Mesothelial cell of epicardium (in vitro differentiated cells): Measurements from ENCODE around the gene TBRG4. TPM values are rescaled to one million over a fixed set of nuclear protein-coding genes. Genes with fewer than 3 reads are reported as not detected.
A peak's percentile ranks its signal among the peaks of the same experiment; 100 is the strongest.

Source experiments
- DNase-seq, 2 experiments: peaks; one replicate each; pipeline ENCODE4 v3.0.0; 2021; ENCODE audit warnings: low spot score in 2 of 2; ENCODE audit not compliant: unreplicated experiment in 2 of 2
- H3K27ac Mint-ChIP-seq: 2 replicates; pipeline ENCODE4 v1.8.0; 2021; ENCODE audit warnings: mixed read lengths
- H3K27me3 Mint-ChIP-seq: 2 replicates; pipeline ENCODE4 v1.8.0; 2021; ENCODE audit warnings: low read depth, mixed read lengths
- H3K36me3 Mint-ChIP-seq: 2 replicates; pipeline ENCODE4 v1.8.0; 2021; ENCODE audit warnings: mixed read lengths
- H3K4me1 Mint-ChIP-seq: 2 replicates; pipeline ENCODE4 v1.8.0; 2021; ENCODE audit warnings: mixed read lengths
- H3K4me3 Mint-ChIP-seq: 2 replicates; pipeline ENCODE4 v1.8.0; 2021; ENCODE audit warnings: mild to moderate bottlenecking, moderate library complexity, mixed read lengths
- H3K9me3 Mint-ChIP-seq: 2 replicates; pipeline ENCODE4 v1.8.0; 2021; ENCODE audit warnings: mixed read lengths
- CTCF ChIP-seq: fragments of 200-600 bp; sonication (generic); IDR thresholded peaks from one replicate; pipeline ENCODE4 v1.5.0; 2021; ENCODE audit warnings: antibody characterized with exemption; ENCODE audit not compliant: unreplicated experiment
- total RNA-seq: library from RNA; stranded (reverse); gene quantifications from 3 replicates; pipeline ENCODE4 v1.2.1, GENCODE V29; 2021

The TBRG4 gene
- total RNA-seq, 1 donor from 2014 or later: 68.1 TPM

GRCh38 chr7:45138433-45139267, 27.2 kb upstream of the TBRG4 start:
- Mint-ChIP-seq H3K9me3 (no peaks in the 10 kb centered on the region), H3K36me3 (no peaks in the 10 kb centered on the region), H3K4me3 (no peak overlapping the region), H3K27ac (no peak overlapping the region), H3K27me3 (peaks cover 13% of the 10 kb centered on the region), H3K4me1 (no peaks in the 10 kb centered on the region)
- TF ChIP-seq CTCF: no peak
- DNase-seq: no peak

- no peaks in the 10 kb centered on the region for H3K36me3 Mint-ChIP-seq
- TF ChIP-seq CTCF: peak; percentile 83
- H3K9me3 Mint-ChIP-seq: no peaks in the 10 kb centered on the region
- H3K27me3 Mint-ChIP-seq: peaks cover 13% of the 10 kb centered on the region
- H3K4me1 Mint-ChIP-seq: no peaks in the 10 kb centered on the region
- no peak overlapping the region for H3K27ac Mint-ChIP-seq
- peak in 1 of 2 experiments; percentile 64 for DNase-seq
- no peak overlapping the region for H3K4me3 Mint-ChIP-seq
These were observed 24.9 kb upstream of the TBRG4 start for GRCh38 chr7:45136106-45137060.

- H3K27me3 Mint-ChIP-seq: peaks cover 12% of the 10 kb centered on the region
- H3K9me3 Mint-ChIP-seq: no peaks in the 10 kb centered on the region
- H3K4me1 Mint-ChIP-seq: no peaks in the 10 kb centered on the region
- no peak overlapping the region for H3K27ac Mint-ChIP-seq
- no peaks in the 10 kb centered on the region for H3K36me3 Mint-ChIP-seq
- DNase-seq: no peak
- TF ChIP-seq CTCF: no peak
- H3K4me3 Mint-ChIP-seq: no peak overlapping the region
These were observed 22.4 kb upstream of the TBRG4 start for GRCh38 chr7:45133877-45134276.

- peaks cover 12% of the 10 kb centered on the region for H3K27me3 Mint-ChIP-seq
- H3K4me1 Mint-ChIP-seq: no peaks in the 10 kb centered on the region
- H3K4me3 Mint-ChIP-seq: no peak overlapping the region
- DNase-seq: no peak
- no peak for TF ChIP-seq CTCF
- no peaks in the 10 kb centered on the region for H3K36me3 Mint-ChIP-seq
- no peaks in the 10 kb centered on the region for H3K9me3 Mint-ChIP-seq
- no peak overlapping the region for H3K27ac Mint-ChIP-seq
These were observed 21.9 kb upstream of the TBRG4 start for GRCh38 chr7:45133352-45133751.

GRCh38 chr7:45132708-45133320, 21.3 kb upstream of the TBRG4 start:
- no peak for TF ChIP-seq CTCF
- Mint-ChIP-seq H3K36me3 (no peaks in the 10 kb centered on the region), H3K4me3 (no peak overlapping the region), H3K9me3 (no peaks in the 10 kb centered on the region), H3K27ac (no peak overlapping the region), H3K27me3 (peaks cover 9% of the 10 kb centered on the region), H3K4me1 (no peaks in the 10 kb centered on the region)
- no peak for DNase-seq
